ENCODE results near the gene PYGL.

Gene PYGL

GRCh38 chr14:50932156-50932555 is 12.1 kb downstream of the PYGL start:
- H3K4me1 ChIP-seq (ENCODE audit: control insufficient read depth, insufficient read depth, low read length): no peaks in the 10 kb centered on the region
- H3K27ac ChIP-seq (ENCODE audit: extremely low read depth, low read depth, low read length): no peak overlapping the region
- CTCF ChIA-PET: no interaction called here
- no peaks in the 10 kb centered on the region for H3K9me3 ChIP-seq (ENCODE audit: control insufficient read depth, insufficient read depth, low read depth, low read length)
- peaks cover 23 to 86% of the 10 kb centered on the region in 2 experiments for H3K36me3 ChIP-seq (ENCODE audit: control insufficient read depth in 2 of 2, insufficient read depth in 1 of 2, low read length in 2 of 2)
- POLR2A ChIA-PET: no interaction called here
- TF ChIP-seq ZFP41 (tag by site-specific recombination; IDR thresholded peaks at IDR 0.05; ENCODE audit: borderline replicate concordance) (no peak), ZNF529 (tag by site-specific recombination; IDR thresholded peaks at IDR 0.05; ENCODE audit: insufficient replicate concordance) (no peak), BCL11A (tag by site-specific recombination; IDR thresholded peaks at IDR 0.05; ENCODE audit: low read depth) (no peak), ZNF214 (tag by site-specific recombination; IDR thresholded peaks at IDR 0.05; ENCODE audit: borderline replicate concordance) (no peak)
- no peak overlapping the region for H3K4me3 ChIP-seq (ENCODE audit: low read depth, low read length)

- POLR2A ChIA-PET: no interaction called here
These were observed 12.7 kb downstream of the PYGL start for GRCh38 chr14:50931559-50931958.

GRCh38 chr14:50929506-50929905 is 14.8 kb downstream of the PYGL start:
- POLR2A ChIA-PET: no interaction called here
- H3K4me1 ChIP-seq (ENCODE audit: control insufficient read depth, insufficient read depth, low read length): no peaks in the 10 kb centered on the region
- TF ChIP-seq ZNF239 (tag by site-specific recombination; IDR thresholded peaks at IDR 0.05): no peak
- TF ChIP-seq ZNF768 (tag by site-specific recombination; IDR thresholded peaks at IDR 0.05): no peak
- TF ChIP-seq CTCF (tag by site-specific recombination; IDR thresholded peaks at IDR 0.05): no peak
- no peak for TF ChIP-seq SETDB1 (IDR thresholded peaks at IDR 0.05; ENCODE audit: insufficient read length, low read length)
- no peak for TF ChIP-seq WT1 (tag by site-specific recombination; IDR thresholded peaks at IDR 0.05)
- TF ChIP-seq ZNF623 (tag by site-specific recombination; IDR thresholded peaks at IDR 0.05): no peak
- H3K9me3 ChIP-seq (ENCODE audit: control insufficient read depth, insufficient read depth, low read depth, low read length): no peaks in the 10 kb centered on the region
- CTCF ChIA-PET: no interaction called here
- H3K27ac ChIP-seq (ENCODE audit: extremely low read depth, low read depth, low read length): no peak overlapping the region
- no peak overlapping the region for H3K4me3 ChIP-seq (ENCODE audit: low read depth, low read length)
- peaks cover 19 to 75% of the 10 kb centered on the region in 2 experiments for H3K36me3 ChIP-seq (ENCODE audit: control insufficient read depth in 2 of 2, insufficient read depth in 1 of 2, low read length in 2 of 2)

More at GRCh38 chr14:50931559-50931958, 12.7 kb downstream of the PYGL start:
- H3K4me3 ChIP-seq (ENCODE audit: low read depth, low read length): no peak overlapping the region
- H3K4me1 ChIP-seq (ENCODE audit: control insufficient read depth, insufficient read depth, low read length): no peaks in the 10 kb centered on the region
- peaks cover 23 to 84% of the 10 kb centered on the region in 2 experiments for H3K36me3 ChIP-seq (ENCODE audit: control insufficient read depth in 2 of 2, insufficient read depth in 1 of 2, low read length in 2 of 2)
- CTCF ChIA-PET: no interaction called here
- H3K27ac ChIP-seq (ENCODE audit: extremely low read depth, low read depth, low read length): no peak overlapping the region
- no peaks in the 10 kb centered on the region for H3K9me3 ChIP-seq (ENCODE audit: control insufficient read depth, insufficient read depth, low read depth, low read length)
- no peak for TF ChIP-seq ZNF202 (tag by site-specific recombination; IDR thresholded peaks at IDR 0.05; ENCODE audit: borderline replicate concordance)
- TF ChIP-seq ZNF843 (tag by site-specific recombination; IDR thresholded peaks at IDR 0.05): no peak
- TF ChIP-seq ZNF692 (tag by site-specific recombination; IDR thresholded peaks at IDR 0.05): no peak
- TF ChIP-seq ZNF623 (tag by site-specific recombination; IDR thresholded peaks at IDR 0.05): no peak
- no peak for TF ChIP-seq ZNF664 (tag by site-specific recombination; IDR thresholded peaks at IDR 0.05)
- no peak for TF ChIP-seq ZNF433 (tag by site-specific recombination; IDR thresholded peaks at IDR 0.05; ENCODE audit: low read depth)
- no peak for TF ChIP-seq ZNF37A (tag by site-specific recombination; IDR thresholded peaks at IDR 0.05)
- no peak for TF ChIP-seq ZBTB48 (tag by site-specific recombination; IDR thresholded peaks at IDR 0.05)
- TF ChIP-seq KLF7 (tag by site-specific recombination; IDR thresholded peaks at IDR 0.05; ENCODE audit: borderline replicate concordance): no peak
- no peak for TF ChIP-seq ZNF266 (tag by site-specific recombination; IDR thresholded peaks at IDR 0.05; ENCODE audit: low read depth)
- TF ChIP-seq INSM2 (tag by site-specific recombination; IDR thresholded peaks at IDR 0.05): no peak
- no peak for TF ChIP-seq SCRT1 (tag by site-specific recombination; IDR thresholded peaks at IDR 0.05; ENCODE audit: borderline replicate concordance)
- TF ChIP-seq GLI2 (tag by site-specific recombination; IDR thresholded peaks at IDR 0.05; ENCODE audit: borderline replicate concordance, low read depth): no peak
- no peak for TF ChIP-seq ZNF561 (tag by site-specific recombination; IDR thresholded peaks at IDR 0.05; ENCODE audit: borderline replicate concordance)
- TF ChIP-seq ZNF629 (tag by site-specific recombination; IDR thresholded peaks at IDR 0.05): no peak
- no peak for TF ChIP-seq ZNF488 (tag by site-specific recombination; IDR thresholded peaks at IDR 0.05)
- no peak for TF ChIP-seq WT1 (tag by site-specific recombination; IDR thresholded peaks at IDR 0.05)
- TF ChIP-seq ZNF324 (tag by site-specific recombination; IDR thresholded peaks at IDR 0.05): no peak
- no peak for TF ChIP-seq SETDB1 (IDR thresholded peaks at IDR 0.05; ENCODE audit: insufficient read length, low read length)
- TF ChIP-seq ZBTB20 (tag by site-specific recombination; IDR thresholded peaks at IDR 0.05): no peak
